SK-N-MC (cell line): Measurements from ENCODE around the gene USP3.
A peak's percentile ranks its signal among the peaks of the same experiment; 100 is the strongest.
"Not testable (repeated sequence)": the region's sequence is repeated elsewhere in the genome, so short reads cannot be mapped to it uniquely, and the experiment has no call there.

Experiments used
- DNase-seq: peaks from one replicate; pipeline ENCODE4 v3.0.0-alpha.2; 2011; ENCODE audit warnings: low read depth, low spot score
- H3K27ac ChIP-seq: fragments of 200-600 bp; sonication (generic); 2 replicates; pipeline ENCODE4 v1.5.1; 2016; ENCODE audit warnings: mixed run types
- H3K36me3 ChIP-seq: fragments of 200-600 bp; sonication (generic); 2 replicates; pipeline ENCODE4 v1.6.1; 2017; ENCODE audit warnings: antibody characterized with exemption, low read length, mixed read lengths; ENCODE audit not compliant: insufficient read depth
- H3K4me3 ChIP-seq: fragments of 200-600 bp; sonication (generic); 2 replicates; pipeline ENCODE4 v1.5.1; 2016
- H3K9ac ChIP-seq: fragments of 200-600 bp; sonication (generic); 2 replicates; pipeline ENCODE4 v1.8.0; 2017; ENCODE audit warnings: mixed run types, mixed read lengths; ENCODE audit not compliant: insufficient read length
- H3K9me3 ChIP-seq: fragments of 200-600 bp; sonication (generic); 2 replicates; pipeline ENCODE4 v1.6.1; 2017; ENCODE audit warnings: low read depth, mild to moderate bottlenecking, antibody characterized with exemption, low read length, moderate library complexity, mixed read lengths
- EZH2 ChIP-seq: fragments of 200-600 bp; sonication (generic); IDR thresholded peaks from one replicate; pipeline ENCODE4 v1.6.1; 2017; ENCODE audit warnings: antibody characterized with exemption
- FOXP2 ChIP-seq: optimal IDR thresholded peaks from 2 replicates; pipeline ENCODE3; 2011; ENCODE audit warnings: mild to moderate bottlenecking, moderate library complexity; ENCODE audit not compliant: insufficient read depth; ENCODE audit errors: extremely low read length, control extremely low read depth
- POLR2AphosphoS5 ChIP-seq: IDR thresholded peaks from 2 replicates; pipeline ENCODE4 v1.6.1; 2012; ENCODE audit warnings: mild to moderate bottlenecking, low read depth, low read length, borderline replicate concordance

Gene USP3

DNA sequence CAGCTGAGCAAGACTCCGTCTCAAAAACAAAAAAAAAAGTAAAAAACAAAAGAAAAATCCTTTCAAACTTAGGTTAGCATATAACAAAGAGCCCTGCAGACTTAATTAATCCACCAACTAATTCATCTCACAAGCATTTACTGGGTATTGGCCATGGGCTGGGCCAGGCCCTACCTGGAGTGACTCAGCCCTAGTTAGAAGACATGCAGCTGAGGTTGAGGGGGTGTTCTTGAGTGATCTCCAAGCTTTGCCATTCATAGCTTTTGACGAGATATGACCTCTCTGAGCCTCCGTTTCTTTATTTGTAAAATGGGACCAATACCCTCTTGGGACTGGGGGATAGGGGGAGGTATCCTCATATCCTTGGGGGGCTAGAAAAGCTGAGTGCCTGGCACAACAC lies 100.6 kb downstream of the USP3 start:
- no peak for DNase-seq
- TF ChIP-seq FOXP2 (no peak), POLR2AphosphoS5 (no peak), EZH2 (no peak)

DNA sequence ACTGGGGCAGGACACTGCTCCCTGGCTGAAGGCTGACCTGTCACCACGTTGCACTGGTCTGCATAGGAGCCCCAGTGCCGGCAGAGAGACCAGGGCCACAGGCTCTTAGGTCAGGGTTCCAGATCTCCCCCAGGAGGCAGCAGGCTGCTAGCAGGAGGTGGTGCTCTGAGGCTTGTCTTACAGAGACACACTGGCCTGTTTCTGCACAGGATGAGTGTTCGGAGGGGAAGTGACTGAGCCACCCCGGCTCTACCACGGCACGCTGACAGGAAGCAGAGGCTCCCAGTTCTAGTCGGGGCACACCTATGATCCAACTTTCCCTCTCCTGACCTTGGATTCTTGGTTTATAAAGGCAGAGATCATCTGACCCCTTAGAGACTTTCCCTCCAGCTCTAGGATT lies 101.4 kb downstream of the USP3 start:
- Histone ChIP-seq H3K9me3 (no peaks in the 10 kb centered on the region), H3K9ac (no peak overlapping the region), H3K36me3 (peaks cover 20% of the 10 kb centered on the region), H3K27ac (no peak overlapping the region), H3K4me3 (no peak overlapping the region)
- no peak for TF ChIP-seq FOXP2
- TF ChIP-seq EZH2 = no peak
- TF ChIP-seq POLR2AphosphoS5 = no peak
- no peak for DNase-seq

More for the DNA sequence above, 100.6 kb downstream of the USP3 start:
- Histone ChIP-seq H3K9ac (no peak overlapping the region), H3K9me3 (no peaks in the 10 kb centered on the region), H3K4me3 (no peak overlapping the region), H3K27ac (no peak overlapping the region), H3K36me3 (peaks cover 20% of the 10 kb centered on the region)

DNA sequence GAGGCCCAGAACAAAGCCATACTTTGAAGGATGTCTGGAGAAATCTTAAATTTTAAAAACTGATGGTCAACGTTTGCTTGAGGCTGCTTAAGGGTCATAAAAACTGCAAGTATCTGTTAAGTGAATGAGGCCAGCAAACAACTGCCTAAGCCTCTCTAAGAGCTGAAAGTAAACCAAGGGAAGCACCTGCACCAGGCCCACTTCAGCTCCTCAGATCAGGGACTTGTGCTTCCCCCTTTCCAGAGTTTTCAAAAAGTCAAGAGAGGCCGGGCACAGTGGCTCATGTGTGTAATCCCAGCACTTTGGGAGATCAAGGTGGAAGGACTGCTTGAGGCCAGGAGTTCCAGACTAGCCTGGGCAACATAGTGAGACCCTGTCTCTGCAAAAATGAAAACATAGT lies 101.9 kb downstream of the USP3 start:
- DNase-seq = no peak
- peaks cover 20% of the 10 kb centered on the region for H3K36me3 ChIP-seq
- H3K9ac ChIP-seq = no peak overlapping the region
- no peak overlapping the region for H3K4me3 ChIP-seq
- H3K27ac ChIP-seq = no peak overlapping the region
- no peaks in the 10 kb centered on the region for H3K9me3 ChIP-seq
- TF ChIP-seq EZH2 (no peak), POLR2AphosphoS5 (no peak), FOXP2 (no peak)

DNA sequence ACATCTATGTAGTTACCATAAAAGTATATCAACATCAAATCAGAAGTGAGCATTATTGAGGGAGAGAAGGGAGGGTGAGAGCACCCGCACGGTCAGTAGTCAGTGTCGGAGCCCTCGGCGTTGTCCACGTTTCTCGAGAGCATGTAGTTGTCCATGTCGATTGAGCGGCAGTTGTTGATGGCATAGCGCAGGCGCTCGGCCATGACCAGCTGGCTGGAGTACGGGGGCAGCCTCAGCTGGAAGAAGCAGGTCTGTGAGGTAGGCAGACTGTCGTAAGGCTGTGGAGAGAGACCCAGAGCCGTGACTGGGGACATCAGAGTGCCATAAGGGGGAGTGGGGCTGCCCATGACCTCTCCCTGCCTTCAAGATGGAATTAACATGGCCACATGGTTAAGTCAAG lies 104.6 kb downstream of the USP3 start:
- Histone ChIP-seq H3K9me3 (no peaks in the 10 kb centered on the region), H3K27ac (no peak overlapping the region), H3K4me3 (no peak overlapping the region), H3K9ac (no peak overlapping the region), H3K36me3 (peaks cover 23% of the 10 kb centered on the region)
- TF ChIP-seq FOXP2 (no peak), EZH2 (no peak), POLR2AphosphoS5 (no peak)
- no peak for DNase-seq

DNA sequence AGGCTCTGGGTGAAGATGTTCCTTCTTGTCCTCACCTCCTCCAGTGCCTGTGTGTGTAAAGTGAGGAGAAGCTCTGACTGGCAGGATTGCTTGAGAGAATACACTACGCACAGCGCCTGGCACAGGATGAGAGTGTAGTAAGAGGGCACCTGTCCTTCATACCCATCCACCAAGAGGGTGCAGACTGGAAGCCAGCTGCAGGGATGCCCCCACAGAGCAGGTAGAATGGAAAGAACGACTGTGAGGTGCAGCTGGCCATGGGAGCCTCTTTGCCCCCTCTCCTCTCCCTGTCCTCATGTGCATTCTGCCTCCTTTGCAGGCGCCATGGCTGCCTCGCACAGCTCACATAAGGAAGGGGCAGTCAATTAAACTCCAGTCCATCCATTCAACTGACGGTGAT lies 105.1 kb downstream of the USP3 start:
- Histone ChIP-seq H3K36me3 (peaks cover 24% of the 10 kb centered on the region), H3K9me3 (no peaks in the 10 kb centered on the region), H3K9ac (no peak overlapping the region)

DNA sequence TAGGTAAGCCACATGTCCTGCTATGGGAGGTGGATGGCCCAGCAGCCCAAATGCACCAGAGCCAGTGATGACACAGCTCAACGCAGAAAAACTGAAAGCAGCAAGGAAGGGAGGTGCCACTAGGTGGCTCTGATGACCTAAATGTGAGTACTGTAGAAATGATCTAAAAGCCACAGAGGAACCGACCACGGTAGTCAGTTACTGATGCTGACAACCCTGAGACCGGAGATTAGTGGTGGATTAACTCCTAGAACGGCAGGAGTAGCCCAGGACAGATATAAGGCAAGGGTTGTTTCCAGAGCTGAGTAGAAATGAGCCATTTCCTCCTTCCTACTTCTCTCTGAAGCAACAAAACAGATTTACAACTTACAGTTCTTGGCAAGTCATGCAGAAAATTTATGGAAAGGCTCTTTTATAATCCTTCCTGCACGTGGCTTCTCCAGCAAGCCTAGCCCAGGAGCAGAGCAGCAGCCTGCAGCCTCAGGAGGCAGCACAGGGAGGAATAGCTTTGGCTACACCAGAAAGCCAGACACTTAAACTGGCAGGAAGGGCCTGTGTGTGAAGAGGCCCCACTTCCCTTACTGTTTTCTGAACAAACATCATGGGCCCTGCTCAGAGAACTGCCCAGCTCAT lies 105.9 kb downstream of the USP3 start:
- Histone ChIP-seq H3K9me3 (no peaks in the 10 kb centered on the region), H3K4me3 (peak overlapping the region; percentile 50), H3K27ac (peak overlapping the region; percentile 90), H3K9ac (no peak overlapping the region), H3K36me3 (peaks cover 30% of the 10 kb centered on the region)
- peak; percentile 91 for DNase-seq
- TF ChIP-seq FOXP2 (peak; percentile 71), EZH2 (no peak)

More for the DNA sequence above, 105.1 kb downstream of the USP3 start:
- Histone ChIP-seq H3K4me3 (no peak overlapping the region), H3K27ac (peak overlapping the region; percentile 90)
- no peak for DNase-seq
- TF ChIP-seq EZH2 (no peak), POLR2AphosphoS5 (no peak), FOXP2 (no peak)

DNA sequence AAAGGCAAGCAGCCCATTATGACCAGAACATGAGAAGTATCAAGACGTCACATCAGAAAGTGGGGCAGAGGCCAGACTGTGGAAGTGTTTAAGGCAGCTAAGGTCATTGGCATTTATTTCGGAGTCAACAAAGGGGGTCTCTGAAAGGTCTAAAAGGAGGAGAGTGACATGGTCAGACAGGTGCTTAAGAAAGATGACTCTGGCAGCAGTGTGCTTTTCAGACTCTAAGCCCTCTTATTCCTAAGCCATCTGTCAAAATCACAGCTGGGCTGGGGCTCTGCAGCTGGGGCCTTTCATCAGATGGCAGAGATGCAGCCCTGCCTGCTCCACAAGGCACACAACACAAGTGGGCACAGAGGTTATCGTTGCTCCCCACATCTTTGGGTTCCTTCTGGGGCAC lies 106.8 kb downstream of the USP3 start:
- TF ChIP-seq EZH2 = no peak
- no peak for TF ChIP-seq FOXP2
- no peak for TF ChIP-seq POLR2AphosphoS5
- H3K27ac ChIP-seq = peak overlapping the region; percentile 90
- H3K36me3 ChIP-seq = peaks cover 33% of the 10 kb centered on the region
- no peak overlapping the region for H3K4me3 ChIP-seq
- H3K9me3 ChIP-seq = no peaks in the 10 kb centered on the region
- DNase-seq = no peak
- H3K9ac ChIP-seq = no peak overlapping the region

DNA sequence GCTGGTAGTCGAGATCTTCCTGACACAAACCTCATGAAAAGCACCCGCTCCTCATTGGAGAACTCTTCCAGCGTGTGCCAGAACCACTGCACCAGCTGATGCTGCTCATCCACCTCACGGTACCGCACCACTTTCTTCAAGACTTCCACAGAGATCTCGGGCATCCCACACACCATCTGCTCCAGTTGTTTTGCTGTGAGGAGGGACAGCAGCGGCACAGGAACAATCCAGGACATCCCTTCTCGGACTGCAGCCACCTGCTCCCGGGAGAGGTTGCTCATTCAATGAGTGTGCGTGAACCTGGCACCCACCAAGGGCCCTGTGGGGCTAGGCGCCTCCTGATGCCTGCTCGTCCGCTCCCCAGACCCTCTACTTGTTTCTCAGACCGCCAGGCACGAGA lies 107.9 kb downstream of the USP3 start:
- Histone ChIP-seq H3K27ac (no peak overlapping the region), H3K36me3 (peaks cover 38% of the 10 kb centered on the region), H3K9ac (no peak overlapping the region), H3K9me3 (no peaks in the 10 kb centered on the region), H3K4me3 (no peak overlapping the region)
- DNase-seq = no peak
- TF ChIP-seq POLR2AphosphoS5 (no peak), FOXP2 (no peak), EZH2 (no peak)

DNA sequence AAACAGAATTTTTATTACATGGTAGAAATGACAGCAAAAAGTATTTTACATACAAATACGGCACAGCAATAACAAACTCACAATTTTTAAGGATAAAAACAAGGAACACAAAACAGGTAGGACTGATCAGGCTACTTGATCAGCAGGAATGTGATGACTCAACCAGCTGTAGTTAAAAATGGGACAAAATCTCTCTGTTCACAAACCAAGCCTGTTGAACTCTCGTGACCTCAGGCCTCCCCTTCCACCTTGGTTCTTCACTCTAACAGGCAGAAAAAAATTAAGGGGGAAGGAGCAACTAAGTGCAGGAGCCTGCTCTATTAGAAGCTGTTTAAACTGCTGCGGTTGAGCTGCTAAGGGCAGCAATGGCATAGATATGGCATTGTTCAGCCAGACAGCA lies 111.5 kb downstream of the USP3 start:
- Histone ChIP-seq H3K9me3 (no peaks in the 10 kb centered on the region), H3K4me3 (no peak overlapping the region), H3K27ac (no peak overlapping the region), H3K36me3 (peaks cover 18% of the 10 kb centered on the region), H3K9ac (no peak overlapping the region)
- DNase-seq = no peak
- TF ChIP-seq EZH2 (no peak), FOXP2 (no peak), POLR2AphosphoS5 (no peak)

DNA sequence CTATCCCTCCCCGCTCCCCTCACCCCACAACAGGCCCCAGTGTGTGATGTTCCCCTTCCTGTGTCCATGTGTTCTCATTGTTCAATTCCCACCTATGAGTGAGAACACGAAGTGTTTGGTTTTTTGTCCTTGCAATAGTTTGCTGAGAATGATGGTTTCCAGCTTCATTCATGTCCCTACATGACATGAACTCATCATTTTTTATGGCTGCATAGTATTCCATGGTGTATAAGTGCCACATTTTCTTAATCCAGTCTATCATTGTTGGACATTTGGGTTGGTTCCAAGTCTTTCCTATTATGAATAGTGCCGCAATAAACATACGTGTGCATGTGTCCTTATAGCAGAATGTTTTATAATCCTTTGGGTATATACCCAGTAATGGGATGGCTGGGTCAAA lies 112.8 kb downstream of the USP3 start:
- not testable (repeated sequence) for H3K9ac ChIP-seq, DNase-seq

DNA sequence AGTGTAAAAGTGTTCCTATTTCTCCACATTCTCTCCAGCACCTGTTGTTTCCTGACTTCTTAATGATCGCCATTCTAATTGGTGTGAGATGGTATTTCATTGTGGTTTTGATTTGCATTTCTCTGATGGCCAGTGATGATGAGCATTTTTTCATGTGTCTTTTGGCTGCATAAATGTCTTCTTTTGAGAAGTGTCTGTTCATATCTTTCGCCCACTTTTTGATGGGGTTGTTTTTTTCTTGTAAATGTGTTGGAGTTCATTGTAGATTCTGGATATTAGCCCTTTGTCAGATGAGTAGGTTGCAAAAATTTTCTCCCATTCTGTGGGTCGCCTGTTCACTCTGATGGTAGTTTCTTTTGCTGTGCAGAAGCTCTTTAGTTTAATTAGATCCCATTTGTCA lies 113.2 kb downstream of the USP3 start:
- DNase-seq, H3K9me3 ChIP-seq, H3K4me3 ChIP-seq, H3K9ac ChIP-seq, H3K27ac ChIP-seq: not testable (repeated sequence)
- H3K36me3 ChIP-seq = peaks cover 27% of the 10 kb centered on the region

More for the DNA sequence above, 112.8 kb downstream of the USP3 start:
- H3K9me3 ChIP-seq, H3K4me3 ChIP-seq, H3K27ac ChIP-seq: not testable (repeated sequence)
- peaks cover 25% of the 10 kb centered on the region for H3K36me3 ChIP-seq

DNA sequence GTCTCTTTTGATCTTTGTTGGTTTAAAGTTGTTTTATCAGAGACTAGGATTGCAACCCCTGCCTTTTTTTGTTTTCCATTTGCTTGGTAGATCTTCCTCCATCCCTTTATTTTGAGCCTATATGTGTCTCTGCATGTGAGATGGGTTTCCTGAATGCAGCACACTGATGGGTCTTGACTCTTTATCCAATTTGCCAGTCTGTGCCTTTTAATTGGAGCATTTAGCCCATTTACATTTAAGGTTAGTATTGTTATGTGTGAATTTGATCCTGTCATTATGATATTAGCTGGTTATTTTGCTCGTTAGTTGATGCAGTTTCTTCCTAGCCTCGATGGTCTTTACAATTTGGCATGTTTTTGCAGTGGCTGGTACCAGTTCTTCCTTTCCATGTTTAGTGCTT lies 116.4 kb downstream of the USP3 start:
- not testable (repeated sequence) for H3K9ac ChIP-seq, H3K27ac ChIP-seq, H3K9me3 ChIP-seq, H3K4me3 ChIP-seq, DNase-seq
- H3K36me3 ChIP-seq = peaks cover 31% of the 10 kb centered on the region
